Naive thymus-derived CD4-positive, alpha-beta T cell (primary cell): ENCODE measurements around the gene ZEB1. TPM values are rescaled to one million over a fixed set of nuclear protein-coding genes. Genes with fewer than 3 reads are reported as not detected.

Source experiments
- ATAC-seq: fragments of 150-1000 bp; cut with Tn5 transposase; 2 replicates; pipeline ENCODE4 v1.10.0; 2021; ENCODE audit warnings: mild to moderate bottlenecking, moderate library complexity
- CTCF ChIA-PET: fragments of 350-600 bp; sonication (Branson Sonifier 250); formaldehyde crosslinking; loops from one replicate; lab custom pipeline; 2021; ENCODE audit warnings: antibody characterized with exemption; lab: Charles Lee
- POLR2A ChIA-PET: fragments of 350-600 bp; sonication (Branson Sonifier 250); formaldehyde crosslinking; loops from one replicate; lab custom pipeline; 2021; ENCODE audit warnings: antibody characterized with exemption, inconsistent platforms; lab: Charles Lee
- DNase-seq, 9 donors: peaks; one replicate each; pipeline versions ENCODE4 v3.0.0 to v3.0.0-alpha.2; 2020 to 2022; ENCODE audit warnings: mixed read lengths in 1 of 9
- H3K27ac ChIP-seq: one replicate; pipeline ENCODE4 v1.7.0; 2013; ENCODE audit warnings: mild to moderate bottlenecking, low read depth, low read length, moderate library complexity
- H3K27me3 ChIP-seq, 2 donors: one replicate each; pipeline ENCODE4 v1.7.0; 2013; ENCODE audit warnings: low read length in 2 of 2, mild to moderate bottlenecking in 2 of 2, moderate library complexity in 2 of 2; ENCODE audit not compliant: control insufficient read depth in 2 of 2, insufficient read depth in 2 of 2
- H3K36me3 ChIP-seq, 3 experiments: 1 replicate in 2 of 3; 2 replicates in 1 of 3; pipeline ENCODE4 v1.7.0; 2013; ENCODE audit warnings: low read length in 3 of 3, mild to moderate bottlenecking in 3 of 3, moderate library complexity in 1 of 3; ENCODE audit not compliant: insufficient read depth in 3 of 3, control insufficient read depth in 2 of 3
- H3K4me1 ChIP-seq, 2 donors: one replicate each; pipeline ENCODE4 v1.7.0; 2013; ENCODE audit warnings: low read length in 2 of 2, mild to moderate bottlenecking in 2 of 2, moderate library complexity in 1 of 2; ENCODE audit not compliant: control insufficient read depth in 2 of 2, insufficient read depth in 2 of 2
- H3K4me3 ChIP-seq: 2 replicates; pipeline ENCODE4 v1.7.0; 2013; ENCODE audit warnings: mild to moderate bottlenecking, low read length
- H3K9me3 ChIP-seq, 3 experiments: 1 replicate in 2 of 3; 2 replicates in 1 of 3; pipeline ENCODE4 v1.7.0; 2013; ENCODE audit warnings: low read length in 3 of 3; ENCODE audit not compliant: control insufficient read depth in 2 of 3
- H3K27ac Mint-ChIP-seq, 9 donors: one replicate each; pipeline ENCODE4 v1.8.0; 2020 to 2022; ENCODE audit warnings: mixed read lengths in 9 of 9, mild to moderate bottlenecking in 8 of 9, moderate library complexity in 5 of 9, inconsistent platforms in 2 of 9
- H3K27me3 Mint-ChIP-seq, 5 donors: one replicate each; pipeline ENCODE4 v1.8.0; 2021 to 2022; ENCODE audit warnings: mixed read lengths in 5 of 5, mild to moderate bottlenecking in 1 of 5
- H3K36me3 Mint-ChIP-seq, 5 donors: one replicate each; pipeline ENCODE4 v1.8.0; 2020 to 2022; ENCODE audit warnings: mixed read lengths in 5 of 5, mild to moderate bottlenecking in 3 of 5, inconsistent platforms in 1 of 5
- H3K4me1 Mint-ChIP-seq, 7 donors: one replicate each; pipeline ENCODE4 v1.8.0; 2020 to 2022; ENCODE audit warnings: mixed read lengths in 7 of 7, mild to moderate bottlenecking in 3 of 7, inconsistent platforms in 1 of 7
- H3K4me3 Mint-ChIP-seq, 10 donors: one replicate each; pipeline ENCODE4 v1.8.0; 2020 to 2022; ENCODE audit warnings: mild to moderate bottlenecking in 10 of 10, mixed read lengths in 10 of 10, moderate library complexity in 6 of 10, inconsistent platforms in 2 of 10
- H3K9me3 Mint-ChIP-seq, 11 donors: one replicate each; pipeline ENCODE4 v1.8.0; 2020 to 2022; ENCODE audit warnings: mixed read lengths in 11 of 11, mild to moderate bottlenecking in 4 of 11, inconsistent platforms in 1 of 11, moderate library complexity in 1 of 11
- intact Hi-C, 2 donors: fragments of 100-400 bp; cut with micrococcal nuclease; formaldehyde crosslinking; loops; one replicate each; pipeline ENCODE4 v1.15.1; 2023
- polyA plus RNA-seq, 2 donors: library from polyadenylated mRNA; unstranded; fragments of 300-500 nt; fragmentation: Illumina TruSeq; gene quantifications; one replicate each; pipeline ENCODE4 v1.2.3, GENCODE V29; 2021
- total RNA-seq, 6 experiments: library from RNA in 5 of 6; stranded (reverse) in 5 of 6; gene quantifications; 1 replicate in 5 of 6; 2 replicates in 1 of 6; pipeline ENCODE4 v1.2.3 and lab custom pipeline; 2021 to 2026

The ZEB1 gene
- total and polyA plus RNA-seq, 7 experiments from 2014 or later = 37.4 to 126 (median 77.5) TPM

DNA sequence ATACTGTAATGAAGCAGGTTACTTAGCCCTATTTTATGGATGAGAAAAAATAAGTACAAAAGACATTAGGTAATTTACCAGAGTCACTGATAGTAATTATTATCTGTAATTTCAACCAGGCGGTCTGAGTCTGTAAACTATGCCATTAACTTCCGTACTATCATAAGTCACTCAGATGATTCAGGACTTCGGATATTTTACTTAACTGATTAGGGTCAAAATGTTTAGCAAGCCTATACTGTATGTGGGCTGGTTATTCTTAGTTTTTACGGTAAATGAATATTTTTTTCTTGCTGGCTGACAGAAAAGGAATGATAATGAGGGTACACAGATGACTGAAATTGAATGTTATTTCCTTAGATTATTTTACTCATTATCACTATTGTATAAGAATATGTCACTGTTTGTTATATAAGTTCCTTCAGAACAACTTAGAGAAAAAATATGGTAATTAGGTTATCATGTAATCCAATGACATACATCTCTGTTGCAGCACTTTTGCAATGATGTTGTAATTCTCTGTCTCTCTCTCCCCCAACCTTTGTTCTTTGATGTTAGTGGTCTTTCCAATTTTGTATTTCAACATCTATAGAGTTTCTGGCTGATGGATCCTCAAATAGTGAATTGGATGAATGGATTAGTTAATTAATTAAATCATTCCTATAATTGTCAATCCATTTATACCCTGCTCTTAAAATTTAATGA lies 165.6 kb downstream of the ZEB1 start:
- H3K36me3 ChIP-seq = no peaks in the 10 kb centered on the region
- no peak overlapping the region for H3K27ac ChIP-seq
- Mint-ChIP-seq H3K4me3 (no peak overlapping the region), H3K27ac (no peak overlapping the region), H3K9me3 (peaks cover 0 to 39% (median 8%) of the 10 kb centered on the region in 11 donors), H3K36me3 (peaks cover 0 to 53% (median 43%) of the 10 kb centered on the region in 5 donors), H3K27me3 (no peaks in the 10 kb centered on the region), H3K4me1 (peaks cover 0 to 10% (median 3%) of the 10 kb centered on the region in 7 donors)
- intact Hi-C loops = no loop called here
- H3K4me1 ChIP-seq = no peaks in the 10 kb centered on the region
- POLR2A ChIA-PET = no interaction called here
- CTCF ChIA-PET = no interaction called here
- no peaks in the 10 kb centered on the region for H3K9me3 ChIP-seq
- H3K4me3 ChIP-seq = no peak overlapping the region
- no peak for DNase-seq
- no peaks in the 10 kb centered on the region for H3K27me3 ChIP-seq
- ATAC-seq = no peak

DNA sequence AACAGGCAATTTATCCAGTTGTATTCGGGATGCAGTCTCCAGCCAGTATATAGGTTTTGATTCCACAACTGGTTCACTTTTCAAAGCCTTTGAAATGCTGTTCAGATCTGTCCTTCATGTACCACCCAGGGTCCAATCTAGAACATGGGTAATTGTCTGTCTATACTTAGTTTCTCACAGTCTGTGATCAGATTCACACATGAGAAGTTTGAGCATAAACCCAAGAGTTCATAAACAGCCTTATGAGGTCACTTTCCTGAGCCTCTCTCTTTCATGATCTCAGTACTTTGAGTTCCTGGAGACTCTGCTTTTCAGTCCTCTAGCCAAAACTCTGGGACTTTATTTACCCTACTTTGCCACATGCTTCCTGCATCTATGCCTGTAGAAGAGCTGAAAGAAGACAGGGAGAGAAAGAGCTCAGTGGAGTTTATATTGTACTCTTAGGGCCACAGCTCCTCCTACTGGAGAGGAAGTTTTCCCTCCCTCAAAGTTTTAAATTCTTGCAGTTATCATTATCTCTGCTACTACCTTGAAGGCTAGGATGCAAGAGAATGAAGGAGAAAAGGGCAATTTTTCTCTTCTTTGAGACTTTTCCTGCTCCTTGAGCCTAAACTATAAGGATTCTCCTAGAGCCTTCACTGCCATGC lies 172.0 kb downstream of the ZEB1 start:
- H3K9me3 Mint-ChIP-seq = peaks cover 0 to 39% (median 6%) of the 10 kb centered on the region in 11 donors
- POLR2A ChIA-PET = interaction anchor here (0.6 to 1.2 kb wide), 4 partner anchors 9 to 706 kb away, joined by 3 to 4 read pairs (median 3); no protein-coding TSS in a partner anchor
- Histone ChIP-seq H3K27me3 (no peaks in the 10 kb centered on the region), H3K4me1 (no peaks in the 10 kb centered on the region), H3K9me3 (no peaks in the 10 kb centered on the region), H3K4me3 (no peak overlapping the region), H3K36me3 (peaks cover 0 to 1% (median 0%) of the 10 kb centered on the region in 3 experiments), H3K27ac (no peak overlapping the region)
- peak in 6 of 9 donors; percentile 30 to 50 (median 36) for DNase-seq
- intact Hi-C loops = loop anchor here (1.0 to 5.0 kb wide), 11 partner anchors 169 to 804 kb away; partner anchors contain the start of gene ZNF438 (in 1 of the 2)
- CTCF ChIA-PET = interaction anchor here (1.0 to 3.0 kb wide), 4 partner anchors 408 to 710 kb away, joined by 3 to 15 read pairs (median 5); no protein-coding TSS in a partner anchor
- H3K4me1 Mint-ChIP-seq = peaks cover 0 to 12% (median 0%) of the 10 kb centered on the region in 7 donors
- peak overlapping the region in 1 of 9 donors; percentile 1 for H3K27ac Mint-ChIP-seq
- H3K27me3 Mint-ChIP-seq = no peaks in the 10 kb centered on the region
- peak; percentile 72 for ATAC-seq
- no peak overlapping the region for H3K4me3 Mint-ChIP-seq
- peaks cover 0 to 42% (median 31%) of the 10 kb centered on the region in 5 donors for H3K36me3 Mint-ChIP-seq

DNA sequence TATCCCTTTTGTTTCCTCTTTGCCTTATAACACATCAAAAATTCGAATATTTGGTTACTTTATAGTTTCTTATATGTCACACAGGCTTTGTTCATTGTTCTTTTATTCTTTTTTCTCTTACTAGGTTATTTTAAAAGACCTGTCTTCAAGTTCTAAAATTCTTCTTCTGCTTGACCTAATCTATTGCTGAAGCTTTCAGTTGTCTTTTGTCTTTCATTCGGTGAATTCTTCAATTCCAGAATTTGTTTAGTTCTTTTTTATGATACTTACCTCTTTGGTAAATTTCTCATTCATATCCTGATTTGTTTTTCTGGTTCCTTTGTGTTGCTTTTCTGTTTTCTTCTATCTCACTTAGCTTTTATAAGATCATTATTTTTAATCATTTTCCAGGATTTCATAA lies 188.4 kb downstream of the ZEB1 start:
- Mint-ChIP-seq H3K4me1 (peaks cover 5 to 12% (median 8%) of the 10 kb centered on the region in 7 donors), H3K4me3 (no peak overlapping the region), H3K36me3 (peaks cover 41 to 74% (median 72%) of the 10 kb centered on the region in 5 donors), H3K9me3 (peaks cover 7 to 50% (median 42%) of the 10 kb centered on the region in 11 donors), H3K27me3 (no peaks in the 10 kb centered on the region), H3K27ac (no peak overlapping the region)
- H3K36me3 ChIP-seq = peaks cover 8 to 49% (median 10%) of the 10 kb centered on the region in 3 experiments
- H3K4me3 ChIP-seq = no peak overlapping the region
- CTCF ChIA-PET = no interaction called here
- no peaks in the 10 kb centered on the region for H3K4me1 ChIP-seq
- intact Hi-C loops = no loop called here
- POLR2A ChIA-PET = no interaction called here
- DNase-seq = no peak
- ATAC-seq = no peak
- peaks cover 0 to 15% (median 0%) of the 10 kb centered on the region in 3 experiments for H3K9me3 ChIP-seq
- no peak overlapping the region for H3K27ac ChIP-seq
- no peaks in the 10 kb centered on the region for H3K27me3 ChIP-seq

DNA sequence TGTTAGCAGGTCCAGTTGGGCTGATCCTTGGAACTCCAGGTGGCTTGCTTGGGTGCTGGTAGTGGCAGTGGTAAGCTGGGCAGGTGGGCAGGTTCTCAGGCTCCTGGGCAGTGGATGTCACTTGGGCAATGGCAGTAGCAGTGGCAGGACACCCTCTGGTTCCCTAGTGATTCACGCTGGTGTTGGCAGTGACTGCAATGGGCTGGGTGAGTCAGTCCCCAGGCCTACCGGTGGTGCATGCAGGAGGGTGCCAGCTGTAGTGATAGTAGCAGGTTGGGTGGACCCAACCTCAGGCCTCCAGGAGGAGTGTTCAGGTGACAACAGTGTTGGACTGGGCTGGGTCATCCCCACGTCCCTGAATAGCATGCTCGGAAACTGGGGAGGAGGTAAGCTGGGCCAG lies 189.2 kb downstream of the ZEB1 start:
- intact Hi-C loops = no loop called here
- H3K4me1 Mint-ChIP-seq = peaks cover 5 to 12% (median 8%) of the 10 kb centered on the region in 7 donors
- Histone ChIP-seq H3K9me3 (peaks cover 0 to 15% (median 0%) of the 10 kb centered on the region in 3 experiments), H3K36me3 (peaks cover 8 to 53% (median 10%) of the 10 kb centered on the region in 3 experiments), H3K27me3 (no peaks in the 10 kb centered on the region), H3K27ac (no peak overlapping the region), H3K4me3 (no peak overlapping the region), H3K4me1 (no peaks in the 10 kb centered on the region)
- ATAC-seq (no peak), DNase-seq (no peak)
- no peak overlapping the region for H3K4me3 Mint-ChIP-seq
- H3K9me3 Mint-ChIP-seq = peaks cover 7 to 50% (median 42%) of the 10 kb centered on the region in 11 donors
- H3K27ac Mint-ChIP-seq = no peak overlapping the region
- ChIA-PET POLR2A (no interaction called here), CTCF (no interaction called here)
- H3K27me3 Mint-ChIP-seq = no peaks in the 10 kb centered on the region
- H3K36me3 Mint-ChIP-seq = peaks cover 41 to 70% (median 66%) of the 10 kb centered on the region in 5 donors

DNA sequence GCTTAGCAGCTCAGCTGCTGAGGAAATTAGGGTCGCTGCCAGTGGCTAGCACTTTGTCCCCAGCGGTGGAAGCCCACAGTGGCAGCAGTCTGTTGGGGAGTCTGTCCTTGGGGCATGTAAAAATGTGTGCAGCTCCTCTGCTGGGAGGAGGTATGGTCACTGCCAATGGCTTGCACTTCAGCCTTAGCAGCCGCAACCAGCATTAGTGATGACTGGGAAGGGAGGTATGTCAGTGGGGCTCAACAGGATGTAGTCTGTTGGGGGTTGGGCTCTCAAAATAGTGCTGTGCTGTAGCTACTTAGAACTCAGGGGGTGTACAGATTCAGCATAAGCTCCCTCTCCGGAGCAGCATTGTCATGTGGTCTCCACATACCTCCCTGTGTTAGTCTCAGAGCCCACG lies 189.9 kb downstream of the ZEB1 start:
- Histone ChIP-seq H3K4me1 (no peaks in the 10 kb centered on the region), H3K9me3 (peaks cover 0 to 15% (median 0%) of the 10 kb centered on the region in 3 experiments), H3K27ac (no peak overlapping the region), H3K4me3 (no peak overlapping the region), H3K27me3 (no peaks in the 10 kb centered on the region), H3K36me3 (peaks cover 8 to 53% (median 10%) of the 10 kb centered on the region in 3 experiments)
- Mint-ChIP-seq H3K9me3 (peaks cover 7 to 44% (median 35%) of the 10 kb centered on the region in 11 donors), H3K4me3 (no peak overlapping the region), H3K27ac (peak overlapping the region in 1 of 9 donors; percentile 40), H3K27me3 (no peaks in the 10 kb centered on the region), H3K4me1 (peaks cover 5 to 12% (median 8%) of the 10 kb centered on the region in 7 donors), H3K36me3 (peaks cover 39 to 64% (median 60%) of the 10 kb centered on the region in 5 donors)
- POLR2A ChIA-PET = no interaction called here
- no peak for DNase-seq
- CTCF ChIA-PET = no interaction called here
- no peak for ATAC-seq
- intact Hi-C loops = no loop called here

DNA sequence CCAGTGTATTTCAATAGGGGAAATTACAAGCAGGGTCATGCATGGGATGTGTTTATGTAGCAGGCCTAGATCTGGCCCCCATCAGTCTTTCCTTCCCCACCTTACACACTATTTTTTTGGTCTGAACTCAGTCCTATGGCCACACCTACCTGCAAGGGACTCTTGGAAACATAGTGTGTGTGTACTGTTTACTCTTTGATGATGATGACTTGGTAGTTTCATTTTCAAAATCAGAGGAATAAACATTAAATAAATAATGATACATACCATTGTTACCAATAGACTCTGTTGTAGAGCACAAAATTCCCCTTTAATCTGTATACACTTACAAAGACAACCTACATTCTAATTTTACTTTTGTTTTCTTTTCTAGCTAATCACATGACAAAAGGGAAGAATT lies 191.0 kb downstream of the ZEB1 start:
- H3K36me3 Mint-ChIP-seq = peaks cover 28 to 59% (median 57%) of the 10 kb centered on the region in 5 donors
- H3K27me3 ChIP-seq = no peaks in the 10 kb centered on the region
- H3K9me3 ChIP-seq = peaks cover 0 to 15% (median 0%) of the 10 kb centered on the region in 3 experiments
- intact Hi-C loops = no loop called here
- no peak for DNase-seq
- ATAC-seq = no peak
- peak overlapping the region in 1 of 9 donors; percentile 44 for H3K27ac Mint-ChIP-seq
- H3K4me1 Mint-ChIP-seq = peaks cover 5 to 12% (median 8%) of the 10 kb centered on the region in 7 donors
- ChIA-PET CTCF (no interaction called here), POLR2A (no interaction called here)
- H3K4me3 ChIP-seq = no peak overlapping the region
- H3K9me3 Mint-ChIP-seq = peaks cover 7 to 33% (median 27%) of the 10 kb centered on the region in 11 donors
- no peaks in the 10 kb centered on the region for H3K4me1 ChIP-seq
- H3K36me3 ChIP-seq = peaks cover 8 to 53% (median 10%) of the 10 kb centered on the region in 3 experiments
- H3K27ac ChIP-seq = no peak overlapping the region
- no peak overlapping the region for H3K4me3 Mint-ChIP-seq
- H3K27me3 Mint-ChIP-seq = no peaks in the 10 kb centered on the region
